Measurements from ENCODE around the gene SLC25A25.

DNA sequence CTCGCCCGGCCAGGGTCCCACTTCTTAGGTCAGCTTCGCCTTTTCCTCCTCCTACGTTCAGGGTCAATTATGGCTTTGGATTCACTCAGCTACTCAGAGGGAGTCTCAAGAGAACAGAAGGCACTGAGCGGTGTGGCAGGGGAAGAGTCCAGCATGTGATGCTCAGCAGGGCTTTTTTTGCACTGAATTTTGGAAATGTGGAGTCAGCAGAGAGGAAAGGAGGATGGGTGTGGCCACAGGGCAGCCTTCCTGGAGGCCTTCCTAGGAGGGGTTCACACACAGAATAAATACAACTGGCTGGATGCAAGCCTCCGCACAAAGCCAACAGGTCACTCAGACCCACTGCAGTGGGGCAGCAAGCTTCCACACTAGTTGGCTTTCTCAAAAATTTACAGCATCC is 5.8 kb upstream of the SLC25A25 start:
- TF ChIP-seq, protein P1, sequence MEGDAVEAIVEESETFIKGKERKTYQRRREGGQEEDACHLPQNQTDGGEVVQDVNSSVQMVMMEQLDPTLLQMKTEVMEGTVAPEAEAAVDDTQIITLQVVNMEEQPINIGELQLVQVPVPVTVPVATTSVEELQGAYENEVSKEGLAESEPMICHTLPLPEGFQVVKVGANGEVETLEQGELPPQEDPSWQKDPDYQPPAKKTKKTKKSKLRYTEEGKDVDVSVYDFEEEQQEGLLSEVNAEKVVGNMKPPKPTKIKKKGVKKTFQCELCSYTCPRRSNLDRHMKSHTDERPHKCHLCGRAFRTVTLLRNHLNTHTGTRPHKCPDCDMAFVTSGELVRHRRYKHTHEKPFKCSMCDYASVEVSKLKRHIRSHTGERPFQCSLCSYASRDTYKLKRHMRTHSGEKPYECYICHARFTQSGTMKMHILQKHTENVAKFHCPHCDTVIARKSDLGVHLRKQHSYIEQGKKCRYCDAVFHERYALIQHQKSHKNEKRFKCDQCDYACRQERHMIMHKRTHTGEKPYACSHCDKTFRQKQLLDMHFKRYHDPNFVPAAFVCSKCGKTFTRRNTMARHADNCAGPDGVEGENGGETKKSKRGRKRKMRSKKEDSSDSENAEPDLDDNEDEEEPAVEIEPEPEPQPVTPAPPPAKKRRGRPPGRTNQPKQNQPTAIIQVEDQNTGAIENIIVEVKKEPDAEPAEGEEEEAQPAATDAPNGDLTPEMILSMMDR (IDR thresholded peaks at IDR 0.05): no peak
- no peak for TF ChIP-seq POLR2A (IDR thresholded peaks at IDR 0.05)
